Measurements from ENCODE around the gene SLC2A3.

DNA sequence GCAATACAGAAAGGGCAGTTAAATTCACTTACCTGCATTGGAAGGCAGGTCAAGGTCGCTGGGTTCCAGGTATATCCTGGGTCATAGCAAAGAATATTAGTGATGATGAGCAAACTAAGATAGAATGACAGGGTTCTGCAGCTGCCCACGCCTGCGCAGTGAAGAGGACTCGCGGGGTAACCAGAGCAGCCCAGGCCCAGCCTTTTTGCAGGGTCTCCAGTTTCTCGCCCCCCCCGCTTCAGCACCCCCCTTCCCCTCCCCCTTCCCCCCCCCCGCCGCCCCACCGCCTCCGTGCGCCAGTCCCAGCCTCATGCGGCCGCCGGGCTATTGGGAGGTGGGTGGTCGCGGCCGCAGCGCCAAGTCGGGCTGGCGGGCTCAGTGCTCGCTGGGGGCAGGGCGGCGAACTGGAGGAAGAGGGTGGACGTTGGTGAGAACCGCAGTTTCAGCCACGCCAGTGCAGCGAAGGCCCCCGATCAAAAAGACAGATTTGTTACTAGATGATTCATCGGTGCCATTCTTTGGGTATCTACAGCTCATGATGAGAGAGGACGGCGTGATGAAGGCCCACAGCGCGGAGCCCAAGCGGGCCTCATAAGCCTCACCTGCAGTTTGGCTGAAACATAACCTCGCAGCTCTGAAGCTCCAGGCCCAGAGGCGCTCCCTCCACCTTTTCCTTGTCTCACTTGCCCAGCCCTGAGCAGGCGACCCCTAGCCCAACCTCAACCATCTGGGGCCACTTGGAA is 20.2 kb downstream of the SLC2A3 start:
- TF ChIP-seq, protein P1, sequence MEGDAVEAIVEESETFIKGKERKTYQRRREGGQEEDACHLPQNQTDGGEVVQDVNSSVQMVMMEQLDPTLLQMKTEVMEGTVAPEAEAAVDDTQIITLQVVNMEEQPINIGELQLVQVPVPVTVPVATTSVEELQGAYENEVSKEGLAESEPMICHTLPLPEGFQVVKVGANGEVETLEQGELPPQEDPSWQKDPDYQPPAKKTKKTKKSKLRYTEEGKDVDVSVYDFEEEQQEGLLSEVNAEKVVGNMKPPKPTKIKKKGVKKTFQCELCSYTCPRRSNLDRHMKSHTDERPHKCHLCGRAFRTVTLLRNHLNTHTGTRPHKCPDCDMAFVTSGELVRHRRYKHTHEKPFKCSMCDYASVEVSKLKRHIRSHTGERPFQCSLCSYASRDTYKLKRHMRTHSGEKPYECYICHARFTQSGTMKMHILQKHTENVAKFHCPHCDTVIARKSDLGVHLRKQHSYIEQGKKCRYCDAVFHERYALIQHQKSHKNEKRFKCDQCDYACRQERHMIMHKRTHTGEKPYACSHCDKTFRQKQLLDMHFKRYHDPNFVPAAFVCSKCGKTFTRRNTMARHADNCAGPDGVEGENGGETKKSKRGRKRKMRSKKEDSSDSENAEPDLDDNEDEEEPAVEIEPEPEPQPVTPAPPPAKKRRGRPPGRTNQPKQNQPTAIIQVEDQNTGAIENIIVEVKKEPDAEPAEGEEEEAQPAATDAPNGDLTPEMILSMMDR (IDR thresholded peaks at IDR 0.05; ENCODE audit: low read depth, low read length, missing input control): no peak
- no peak for TF ChIP-seq YY1 (IDR thresholded peaks at IDR 0.05)
- TF ChIP-seq, protein P2, sequence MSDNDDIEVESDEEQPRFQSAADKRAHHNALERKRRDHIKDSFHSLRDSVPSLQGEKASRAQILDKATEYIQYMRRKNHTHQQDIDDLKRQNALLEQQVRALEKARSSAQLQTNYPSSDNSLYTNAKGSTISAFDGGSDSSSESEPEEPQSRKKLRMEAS (IDR thresholded peaks at IDR 0.05): no peak

Data from liver (tissue), 2 donors.